ENCODE data around the gene GCNA.
A peak's percentile ranks its signal among the peaks of the same experiment; 100 is the strongest.

Gene GCNA

GRCh38 chrX:71534773-71535544 is 43.3 kb upstream of the GCNA start:
- peaks cover 9% of the 10 kb centered on the region for H3K36me3 ChIP-seq
- H3K27ac ChIP-seq: no peak overlapping the region
- peaks cover 8% of the 10 kb centered on the region for H3K27me3 ChIP-seq (ENCODE audit: insufficient read depth, low read depth, severe bottlenecking)
- H3K4me3 ChIP-seq (ENCODE audit: low read depth, low read length): peak overlapping the region; percentile 60
- TF ChIP-seq, protein P1, sequence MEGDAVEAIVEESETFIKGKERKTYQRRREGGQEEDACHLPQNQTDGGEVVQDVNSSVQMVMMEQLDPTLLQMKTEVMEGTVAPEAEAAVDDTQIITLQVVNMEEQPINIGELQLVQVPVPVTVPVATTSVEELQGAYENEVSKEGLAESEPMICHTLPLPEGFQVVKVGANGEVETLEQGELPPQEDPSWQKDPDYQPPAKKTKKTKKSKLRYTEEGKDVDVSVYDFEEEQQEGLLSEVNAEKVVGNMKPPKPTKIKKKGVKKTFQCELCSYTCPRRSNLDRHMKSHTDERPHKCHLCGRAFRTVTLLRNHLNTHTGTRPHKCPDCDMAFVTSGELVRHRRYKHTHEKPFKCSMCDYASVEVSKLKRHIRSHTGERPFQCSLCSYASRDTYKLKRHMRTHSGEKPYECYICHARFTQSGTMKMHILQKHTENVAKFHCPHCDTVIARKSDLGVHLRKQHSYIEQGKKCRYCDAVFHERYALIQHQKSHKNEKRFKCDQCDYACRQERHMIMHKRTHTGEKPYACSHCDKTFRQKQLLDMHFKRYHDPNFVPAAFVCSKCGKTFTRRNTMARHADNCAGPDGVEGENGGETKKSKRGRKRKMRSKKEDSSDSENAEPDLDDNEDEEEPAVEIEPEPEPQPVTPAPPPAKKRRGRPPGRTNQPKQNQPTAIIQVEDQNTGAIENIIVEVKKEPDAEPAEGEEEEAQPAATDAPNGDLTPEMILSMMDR (IDR thresholded peaks at IDR 0.05; ENCODE audit: low read depth, low read length): no peak
- no peak for DNase-seq
- no peaks in the 10 kb centered on the region for H3K9me3 ChIP-seq (ENCODE audit: severe bottlenecking)

- no peak for DNase-seq
- Histone ChIP-seq H3K27me3 (ENCODE audit: insufficient read depth, low read depth, severe bottlenecking) (peaks cover 8% of the 10 kb centered on the region), H3K4me3 (ENCODE audit: low read depth, low read length) (no peak overlapping the region), H3K36me3 (peaks cover 9% of the 10 kb centered on the region), H3K27ac (no peak overlapping the region), H3K9me3 (ENCODE audit: severe bottlenecking) (no peaks in the 10 kb centered on the region)
- TF ChIP-seq, protein P1 (IDR thresholded peaks at IDR 0.05; ENCODE audit: low read depth, low read length): no peak
Observed at GRCh38 chrX:71536285-71536684, 42.0 kb upstream of the GCNA start.

DNA sequence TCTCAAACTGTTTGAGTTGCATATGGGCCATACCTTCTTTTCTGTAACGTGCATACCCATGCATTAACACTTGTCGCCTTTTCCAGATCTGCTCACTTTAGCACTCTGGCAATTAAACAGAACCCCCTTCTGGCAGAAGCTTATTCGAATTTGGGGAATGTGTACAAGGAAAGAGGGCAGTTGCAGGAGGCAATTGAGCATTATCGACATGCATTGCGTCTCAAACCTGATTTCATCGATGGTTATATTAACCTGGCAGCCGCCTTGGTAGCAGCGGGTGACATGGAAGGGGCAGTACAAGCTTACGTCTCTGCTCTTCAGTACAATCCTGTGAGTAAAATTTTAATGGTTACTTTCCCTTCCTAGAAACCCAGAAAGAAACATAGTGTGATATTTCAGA is 40.5 kb upstream of the GCNA start:
- peaks cover 8% of the 10 kb centered on the region for H3K27me3 ChIP-seq (ENCODE audit: insufficient read depth, low read depth, severe bottlenecking)
- H3K36me3 ChIP-seq: peaks cover 9% of the 10 kb centered on the region

DNA sequence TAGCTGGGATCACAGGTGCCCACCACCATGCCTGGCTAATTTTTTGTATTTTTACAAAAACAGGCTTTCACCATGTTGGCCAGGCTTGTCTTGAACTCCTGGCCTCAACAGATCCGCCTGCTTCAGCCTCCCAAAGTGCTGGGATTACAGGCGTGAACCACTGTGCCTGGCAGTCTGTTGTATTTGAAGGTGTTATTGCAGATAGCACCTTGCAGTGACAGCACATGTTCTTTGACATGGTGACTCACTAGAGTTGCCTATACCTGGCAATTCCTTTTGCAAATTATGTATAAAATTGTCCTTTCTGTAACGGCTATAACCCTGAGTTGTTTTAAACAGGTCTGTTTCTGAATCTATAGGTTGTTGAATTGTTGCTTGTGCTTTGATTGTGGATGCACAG is 37.4 kb upstream of the GCNA start:
- Histone ChIP-seq H3K27ac (no peak overlapping the region), H3K9me3 (ENCODE audit: severe bottlenecking) (no peaks in the 10 kb centered on the region), H3K4me3 (ENCODE audit: low read depth, low read length) (no peak overlapping the region), H3K36me3 (peaks cover 12% of the 10 kb centered on the region), H3K27me3 (ENCODE audit: insufficient read depth, low read depth, severe bottlenecking) (peaks cover 5% of the 10 kb centered on the region)
- TF ChIP-seq, protein P1 (IDR thresholded peaks at IDR 0.05; ENCODE audit: low read depth, low read length): no peak
- DNase-seq: no peak

More for the DNA sequence above, 40.5 kb upstream of the GCNA start:
- DNase-seq: no peak
- no peaks in the 10 kb centered on the region for H3K9me3 ChIP-seq (ENCODE audit: severe bottlenecking)
- TF ChIP-seq, protein P1 (IDR thresholded peaks at IDR 0.05; ENCODE audit: low read depth, low read length): no peak
- H3K4me3 ChIP-seq (ENCODE audit: low read depth, low read length): no peak overlapping the region
- H3K27ac ChIP-seq: no peak overlapping the region

GRCh38 chrX:71541210-71542022 is 36.8 kb upstream of the GCNA start:
- TF ChIP-seq, protein P1 (IDR thresholded peaks at IDR 0.05; ENCODE audit: low read depth, low read length): no peak
- DNase-seq: no peak
- Histone ChIP-seq H3K27me3 (ENCODE audit: insufficient read depth, low read depth, severe bottlenecking) (peaks cover 5% of the 10 kb centered on the region), H3K4me3 (ENCODE audit: low read depth, low read length) (no peak overlapping the region), H3K27ac (no peak overlapping the region), H3K36me3 (peaks cover 12% of the 10 kb centered on the region), H3K9me3 (ENCODE audit: severe bottlenecking) (no peaks in the 10 kb centered on the region)
